IMR-90 (cell line): ENCODE measurements around the gene C13orf46. TPM values are rescaled to one million over a fixed set of nuclear protein-coding genes. Genes with fewer than 3 reads are reported as not detected.

Source experiments
- ATAC-seq: fragments of 200-7000 bp; cut with Tn5 transposase; 2 replicates; pipeline ENCODE4 v1.9.1; 2020; ENCODE audit warnings: low read depth, mild to moderate bottlenecking, moderate library complexity
- BruUV-seq: library from RNA; stranded (reverse); fragments of 400-500 nt; replicated peaks from 2 replicates; lab custom pipeline; 2021; lab: Mats Ljungman, UMichigan
- CTCF ChIA-PET: fragments of 300-600 bp; formaldehyde crosslinking; extraction: SDS; loops from one replicate; lab custom pipeline; 2021; ENCODE audit warnings: antibody characterized with exemption; lab: Yijun Ruan, JAX
- POLR2A ChIA-PET: fragments of 300-600 bp; sonication (Branson Sonifier 250); formaldehyde crosslinking; loops from one replicate; lab custom pipeline; 2022; ENCODE audit warnings: antibody characterized with exemption; ENCODE audit not compliant: unreplicated experiment; lab: Charles Lee
- DNase-seq: peaks from one replicate; pipeline ENCODE4 v3.0.0; 2013
- H2AFZ ChIP-seq: replicated peaks from 2 replicates; pipeline ENCODE3; 2013; ENCODE audit warnings: low read length, mild to moderate bottlenecking; ENCODE audit not compliant: poor library complexity
- H2AK5ac ChIP-seq: 2 replicates; pipeline ENCODE4 v1.6.1; 2013; ENCODE audit warnings: low read depth, low read length, inconsistent platforms
- H2AK9ac ChIP-seq: replicated peaks from 2 replicates; pipeline ENCODE3; 2013; ENCODE audit warnings: mild to moderate bottlenecking, low read depth, low read length, moderate library complexity; ENCODE audit not compliant: poor library complexity
- H2BK120ac ChIP-seq: 2 replicates; pipeline ENCODE4 v1.6.1; 2013; ENCODE audit warnings: low read depth, low read length, inconsistent platforms
- H2BK15ac ChIP-seq: 3 replicates; pipeline ENCODE4 v1.6.1; 2013; ENCODE audit warnings: low read depth, low read length, inconsistent platforms
- H2BK20ac ChIP-seq: 2 replicates; pipeline ENCODE4 v1.6.1; 2013; ENCODE audit warnings: low read depth, mild to moderate bottlenecking, inconsistent platforms, low read length, moderate library complexity
- H2BK5ac ChIP-seq: 2 replicates; pipeline ENCODE4 v1.6.1; 2013; ENCODE audit warnings: mild to moderate bottlenecking, low read depth, low read length, inconsistent platforms; ENCODE audit not compliant: poor library complexity, severe bottlenecking
- H3K14ac ChIP-seq: replicated peaks from 2 replicates; pipeline ENCODE4 v1.6.1; 2013; ENCODE audit warnings: low read depth, low read length, inconsistent platforms
- H3K18ac ChIP-seq: 2 replicates; pipeline ENCODE4 v1.6.1; 2013; ENCODE audit warnings: low read depth, low read length, control low read depth
- H3K23ac ChIP-seq: 2 replicates; pipeline ENCODE4 v1.6.1; 2013; ENCODE audit warnings: low read depth, low read length, inconsistent platforms
- H3K27ac ChIP-seq: 2 replicates; pipeline ENCODE4 v1.5.1; 2013; ENCODE audit warnings: mild to moderate bottlenecking, control low read depth, low read length; ENCODE audit not compliant: insufficient read depth
- H3K27me3 ChIP-seq: 2 replicates; pipeline ENCODE4 v1.6.1; 2013; ENCODE audit warnings: low read length; ENCODE audit not compliant: control insufficient read depth, insufficient read depth
- H3K36me3 ChIP-seq: 2 replicates; pipeline ENCODE4 v1.6.1; 2013; ENCODE audit warnings: low read length, mixed read lengths; ENCODE audit not compliant: control insufficient read depth, insufficient read depth
- H3K4ac ChIP-seq: 2 replicates; pipeline ENCODE4 v1.6.1; 2013; ENCODE audit warnings: low read depth, low read length, inconsistent platforms
- H3K4me1 ChIP-seq: 2 replicates; pipeline ENCODE4 v1.6.1; 2013; ENCODE audit warnings: low read length, mixed read lengths; ENCODE audit not compliant: control insufficient read depth, insufficient read depth
- H3K4me2 ChIP-seq: 2 replicates; pipeline ENCODE4 v1.6.1; 2013; ENCODE audit warnings: low read depth, mild to moderate bottlenecking, control low read depth, low read length, moderate library complexity
- H3K4me3 ChIP-seq: 2 replicates; pipeline ENCODE4 v1.5.1; 2013; ENCODE audit warnings: low read depth, mild to moderate bottlenecking, control low read depth, low read length, moderate library complexity; ENCODE audit not compliant: insufficient read depth
- H3K56ac ChIP-seq: 2 replicates; pipeline ENCODE4 v1.6.1; 2013; ENCODE audit warnings: low read length, inconsistent platforms; ENCODE audit not compliant: insufficient read depth; ENCODE audit errors: extremely low read depth
- H3K79me1 ChIP-seq, 2 experiments: 2 replicates each; pipeline ENCODE4 v1.6.1; 2013; ENCODE audit warnings: low read length in 2 of 2, inconsistent platforms in 1 of 2, low read depth in 1 of 2
- H3K9ac ChIP-seq: 2 replicates; pipeline ENCODE4 v1.6.1; 2013; ENCODE audit warnings: low read depth, low read length, control low read depth
- H3K9me1 ChIP-seq: 2 replicates; pipeline ENCODE4 v1.6.1; 2013; ENCODE audit warnings: low read length, inconsistent platforms; ENCODE audit not compliant: insufficient read depth
- H3K9me3 ChIP-seq: 2 replicates; pipeline ENCODE4 v1.6.1; 2013; ENCODE audit warnings: low read length; ENCODE audit not compliant: control insufficient read depth, insufficient read depth
- H4K20me1 ChIP-seq: 2 replicates; pipeline ENCODE4 v1.6.1; 2013; ENCODE audit warnings: low read length, inconsistent platforms; ENCODE audit not compliant: insufficient read depth
- H4K5ac ChIP-seq: 2 replicates; pipeline ENCODE4 v1.6.1; 2013; ENCODE audit warnings: mild to moderate bottlenecking, low read depth, low read length, control low read depth
- H4K8ac ChIP-seq, 2 experiments: 2 replicates each; pipeline ENCODE4 v1.6.1; 2013; ENCODE audit warnings: low read depth in 2 of 2, low read length in 2 of 2, control low read depth in 1 of 2, inconsistent platforms in 1 of 2
- H4K91ac ChIP-seq: 2 replicates; pipeline ENCODE4 v1.6.1; 2013; ENCODE audit warnings: low read depth, low read length, inconsistent platforms; ENCODE audit not compliant: insufficient read depth
- MAFK ChIP-seq: IDR thresholded peaks from 2 replicates; pipeline ENCODE4 v1.6.1; 2012; ENCODE audit warnings: low read depth, low read length, improper control_type of control experiment
- MAZ ChIP-seq: IDR thresholded peaks from 2 replicates; pipeline ENCODE4 v1.6.1; 2012; ENCODE audit warnings: low read depth, mild to moderate bottlenecking, low read length, improper control_type of control experiment, moderate library complexity, borderline replicate concordance
- MXI1 ChIP-seq: IDR thresholded peaks from 2 replicates; pipeline ENCODE4 v1.6.1; 2012; ENCODE audit warnings: low read depth, mild to moderate bottlenecking, low read length, moderate library complexity, borderline replicate concordance
- RAD21 ChIP-seq: IDR thresholded peaks from 2 replicates; pipeline ENCODE4 v1.6.1; 2012; ENCODE audit warnings: low read length, improper control_type of control experiment
- RCOR1 ChIP-seq: IDR thresholded peaks from 2 replicates; pipeline ENCODE4 v1.6.1; 2012; ENCODE audit warnings: mild to moderate bottlenecking, low read length, improper control_type of control experiment; ENCODE audit not compliant: insufficient replicate concordance
- RFX5 ChIP-seq: IDR thresholded peaks from 2 replicates; pipeline ENCODE4 v1.8.0; 2012; ENCODE audit warnings: low read depth, mild to moderate bottlenecking, low read length, moderate library complexity
- WGBS, 2 experiments: methylation state at CpG; one replicate each; pipeline versions ENCODE4 v1.1.5 to v1.1.7; 2013; ENCODE audit warnings: missing lambda C conversion rate in 2 of 2; ENCODE audit not compliant: insufficient read length in 1 of 2; ENCODE audit errors: extremely low coverage in 2 of 2; 5-methylcytosine and 5-hydroxymethylcytosine counted together
- dilution Hi-C: fragments of 300-500 bp; cut with HindIII; formaldehyde crosslinking; loops from one replicate; pipeline ENCODE4 v1.14.3; 2018; ENCODE audit warnings: low sequenced_read_pairs; ENCODE audit not compliant: unreplicated experiment
- in situ Hi-C: fragments of 300-500 bp; cut with MboI; formaldehyde crosslinking; loops from 3 replicates; pipeline ENCODE4 v1.14.3; 2019; ENCODE audit warnings: low sequenced_read_pairs, inconsistent platforms, mixed read lengths
- intact Hi-C: fragments of 100-400 bp; cut with micrococcal nuclease; formaldehyde crosslinking; loops from 2 replicates; pipeline ENCODE4 v1.10.0; 2022
- polyA plus RNA-seq, 3 experiments: library from polyadenylated mRNA; depleted of rRNA; stranded (reverse); fragments of >200 nt; gene quantifications; 2 replicates each; pipeline ENCODE4 v1.2.3, GENCODE V29; 2012; ENCODE audit warnings: low replicate concordance in 1 of 3
- total RNA-seq: library from RNA; depleted of rRNA; stranded (reverse); fragments of >200 nt; gene quantifications from 2 replicates; pipeline ENCODE4 v1.2.3, GENCODE V29; 2012
- TF ChIP-seq, protein P1 (sequence below): conservative IDR thresholded peaks from 2 replicates; pipeline ENCODE4 v1.5.1; 2012; ENCODE audit warnings: mild to moderate bottlenecking, low read depth, low read length, improper control_type of control experiment

The C13orf46 gene
- total and polyA plus RNA-seq, 2 of the 4 experiments (the other 2 are of a cell fraction), result under 0.01 to 2.1 TPM

DNA sequence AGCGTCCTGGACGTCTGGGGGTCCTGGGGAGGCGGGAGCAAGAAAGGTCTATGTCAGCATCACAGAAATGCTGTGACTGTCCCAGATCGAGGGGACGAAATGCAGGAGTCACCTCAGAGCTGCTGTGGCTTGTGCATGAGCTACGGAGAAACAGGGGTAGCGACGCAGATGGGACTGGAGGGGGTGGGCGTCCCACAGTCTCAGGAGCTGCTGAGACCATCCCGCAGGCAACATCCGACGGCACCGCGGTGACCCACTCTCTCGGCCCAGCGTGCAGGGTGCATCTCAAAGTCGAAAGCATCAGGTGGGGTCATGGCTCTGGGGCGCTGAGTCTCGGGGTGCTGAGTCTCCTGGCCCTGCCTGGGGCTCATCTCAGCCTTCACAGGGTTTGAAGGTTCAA is 37.4 kb upstream of the C13orf46 start:
- peaks cover 17 to 49% of the 10 kb centered on the region in 2 experiments for H3K79me1 ChIP-seq

More for the DNA sequence above, 37.4 kb upstream of the C13orf46 start:
- Histone ChIP-seq H3K23ac (no peak overlapping the region), H3K9me1 (peaks cover 5% of the 10 kb centered on the region), H3K18ac (no peak overlapping the region), H4K5ac (no peak overlapping the region), H4K91ac (no peak overlapping the region), H2BK5ac (no peak overlapping the region), H2AK9ac (peak overlapping the region; percentile 37), H4K8ac (no peak overlapping the region), H3K4me2 (no peak overlapping the region), H2AFZ (peak overlapping the region; percentile 70), H3K27me3 (no peaks in the 10 kb centered on the region), H3K27ac (no peak overlapping the region), H3K4ac (no peak overlapping the region), H3K4me1 (no peaks in the 10 kb centered on the region), H3K14ac (no peak overlapping the region), H2BK20ac (no peak overlapping the region), H2AK5ac (no peak overlapping the region), H4K20me1 (peaks cover 12% of the 10 kb centered on the region), H3K36me3 (peaks cover 63% of the 10 kb centered on the region), H2BK120ac (no peak overlapping the region), H3K9ac (no peak overlapping the region), H3K9me3 (no peaks in the 10 kb centered on the region), H3K4me3 (no peak overlapping the region), H3K56ac (no peak overlapping the region), H2BK15ac (no peak overlapping the region)
- POLR2A ChIA-PET, result no interaction called here
- CTCF ChIA-PET, result no interaction called here
- in situ Hi-C loops, result no loop called here
- no peak for DNase-seq
- intact Hi-C loops, result no loop called here
- dilution Hi-C loops, result no loop called here
- ATAC-seq, result no peak
- no TSS peak for BruUV-seq
- TF ChIP-seq MAZ (no peak), RCOR1 (no peak), MXI1 (no peak), RAD21 (no peak), MAFK (no peak), RFX5 (no peak)
- TF ChIP-seq, protein P1, sequence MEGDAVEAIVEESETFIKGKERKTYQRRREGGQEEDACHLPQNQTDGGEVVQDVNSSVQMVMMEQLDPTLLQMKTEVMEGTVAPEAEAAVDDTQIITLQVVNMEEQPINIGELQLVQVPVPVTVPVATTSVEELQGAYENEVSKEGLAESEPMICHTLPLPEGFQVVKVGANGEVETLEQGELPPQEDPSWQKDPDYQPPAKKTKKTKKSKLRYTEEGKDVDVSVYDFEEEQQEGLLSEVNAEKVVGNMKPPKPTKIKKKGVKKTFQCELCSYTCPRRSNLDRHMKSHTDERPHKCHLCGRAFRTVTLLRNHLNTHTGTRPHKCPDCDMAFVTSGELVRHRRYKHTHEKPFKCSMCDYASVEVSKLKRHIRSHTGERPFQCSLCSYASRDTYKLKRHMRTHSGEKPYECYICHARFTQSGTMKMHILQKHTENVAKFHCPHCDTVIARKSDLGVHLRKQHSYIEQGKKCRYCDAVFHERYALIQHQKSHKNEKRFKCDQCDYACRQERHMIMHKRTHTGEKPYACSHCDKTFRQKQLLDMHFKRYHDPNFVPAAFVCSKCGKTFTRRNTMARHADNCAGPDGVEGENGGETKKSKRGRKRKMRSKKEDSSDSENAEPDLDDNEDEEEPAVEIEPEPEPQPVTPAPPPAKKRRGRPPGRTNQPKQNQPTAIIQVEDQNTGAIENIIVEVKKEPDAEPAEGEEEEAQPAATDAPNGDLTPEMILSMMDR, result no peak
- 98% methylated on average over 12 of the region's 19 CpGs; no CpG with 5 or more reads in 1 of the 2 experiments for WGBS, 2 experiments
